CD4-positive, alpha-beta memory T cell (primary cell): ENCODE results near the gene ZNF343. TPM values are rescaled to one million over a fixed set of nuclear protein-coding genes. Genes with fewer than 3 reads are reported as not detected.

Experiments
- CTCF ChIA-PET: fragments of 350-600 bp; sonication (Branson Sonifier 250); formaldehyde crosslinking; loops from one replicate; lab custom pipeline; 2021; ENCODE audit warnings: inconsistent platforms; ENCODE audit not compliant: partially characterized antibody; lab: Charles Lee
- POLR2A ChIA-PET: fragments of 350-600 bp; sonication (Branson Sonifier 250); formaldehyde crosslinking; loops from one replicate; lab custom pipeline; 2021; ENCODE audit not compliant: partially characterized antibody; lab: Charles Lee
- DNase-seq, 5 donors: peaks; one replicate each; pipeline versions ENCODE4 v3.0.0 to v3.0.0-alpha.2; 2020 to 2022; ENCODE audit warnings: mixed read lengths in 1 of 5
- H3K27ac ChIP-seq: one replicate; pipeline ENCODE4 v1.7.0; 2013; ENCODE audit warnings: low read depth, low read length
- H3K27me3 ChIP-seq: 2 replicates; pipeline ENCODE4 v1.7.0; 2013; ENCODE audit warnings: mild to moderate bottlenecking, low read length, moderate library complexity; ENCODE audit not compliant: insufficient read depth
- H3K36me3 ChIP-seq: 2 replicates; pipeline ENCODE4 v1.7.0; 2013; ENCODE audit warnings: mild to moderate bottlenecking, low read length, moderate library complexity; ENCODE audit not compliant: insufficient read depth
- H3K4me1 ChIP-seq: 2 replicates; pipeline ENCODE4 v1.7.0; 2013; ENCODE audit warnings: mild to moderate bottlenecking, low read length, moderate library complexity; ENCODE audit not compliant: insufficient read depth
- H3K4me3 ChIP-seq, 2 donors: one replicate each; pipeline ENCODE4 v1.7.0; 2013; ENCODE audit warnings: low read length in 2 of 2, mild to moderate bottlenecking in 1 of 2
- H3K9me3 ChIP-seq, 2 donors: one replicate each; pipeline ENCODE4 v1.7.0; 2013; ENCODE audit warnings: low read length in 2 of 2, control low read depth in 1 of 2; ENCODE audit not compliant: control insufficient read depth in 1 of 2
- H3K27ac Mint-ChIP-seq, 7 donors: one replicate each; pipeline ENCODE4 v1.8.0; 2020 to 2021; ENCODE audit warnings: mixed read lengths in 7 of 7, mild to moderate bottlenecking in 6 of 7, inconsistent platforms in 3 of 7, moderate library complexity in 3 of 7
- H3K27me3 Mint-ChIP-seq, 2 donors: one replicate each; pipeline ENCODE4 v1.8.0; 2020 to 2021; ENCODE audit warnings: mixed read lengths in 2 of 2
- H3K36me3 Mint-ChIP-seq, 2 donors: one replicate each; pipeline ENCODE4 v1.8.0; 2020 to 2021; ENCODE audit warnings: mixed read lengths in 2 of 2, inconsistent platforms in 1 of 2, mild to moderate bottlenecking in 1 of 2
- H3K4me1 Mint-ChIP-seq, 4 donors: one replicate each; pipeline ENCODE4 v1.8.0; 2020 to 2021; ENCODE audit warnings: mixed read lengths in 4 of 4, mild to moderate bottlenecking in 1 of 4
- H3K4me3 Mint-ChIP-seq, 8 donors: one replicate each; pipeline ENCODE4 v1.8.0; 2020 to 2021; ENCODE audit warnings: mixed read lengths in 8 of 8, mild to moderate bottlenecking in 7 of 8, moderate library complexity in 6 of 8, inconsistent platforms in 3 of 8
- H3K9me3 Mint-ChIP-seq, 8 donors: one replicate each; pipeline ENCODE4 v1.8.0; 2020 to 2021; ENCODE audit warnings: mixed read lengths in 8 of 8, mild to moderate bottlenecking in 5 of 8, inconsistent platforms in 3 of 8, moderate library complexity in 1 of 8
- intact Hi-C: fragments of 100-400 bp; cut with micrococcal nuclease; formaldehyde crosslinking; loops from one replicate; pipeline ENCODE4 v1.15.1; 2023
- polyA plus RNA-seq, 2 donors: library from polyadenylated mRNA; unstranded; fragments of 300-500 nt; fragmentation: Illumina TruSeq; gene quantifications; one replicate each; pipeline ENCODE4 v1.2.3, GENCODE V29; 2021
- total RNA-seq, 2 experiments: library from RNA; stranded (reverse); gene quantifications; one replicate each; pipeline ENCODE4 v1.2.3, GENCODE V29; 2021

The ZNF343 gene
- total and polyA plus RNA-seq, 4 experiments from 2014 or later: 2.5 to 12.0 (median 8.9) TPM

DNA sequence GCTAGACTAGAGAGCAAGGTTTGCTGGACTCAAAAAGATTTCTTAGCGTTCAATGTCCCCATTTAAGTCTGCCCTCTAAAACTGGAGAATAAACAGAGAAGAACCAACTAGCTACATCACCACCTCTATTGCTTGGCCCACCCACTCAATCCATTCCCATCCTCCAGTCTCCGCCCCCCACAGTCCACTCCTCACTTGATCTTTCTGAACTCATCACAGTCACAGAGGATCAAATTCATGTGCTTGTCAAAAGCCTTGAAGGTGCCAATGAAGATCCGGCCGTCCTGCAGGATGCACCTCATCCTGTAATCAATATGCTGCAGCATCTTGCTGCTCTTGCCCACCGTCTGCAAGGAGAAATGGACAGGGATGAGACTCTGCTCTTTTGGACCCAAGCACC lies 41.3 kb downstream of the ZNF343 start:
- no peak overlapping the region for H3K27ac ChIP-seq
- Mint-ChIP-seq H3K4me1 (peaks cover 28 to 50% (median 39%) of the 10 kb centered on the region in 4 donors), H3K36me3 (peaks cover 45 to 75% of the 10 kb centered on the region in 2 donors), H3K27ac (peak overlapping the region in 4 of 7 donors; percentile 57 to 98 (median 67)), H3K4me3 (peak overlapping the region in 1 of 8 donors; percentile 20), H3K9me3 (peaks cover 0 to 3% (median 0%) of the 10 kb centered on the region in 8 donors), H3K27me3 (no peaks in the 10 kb centered on the region)
- no peaks in the 10 kb centered on the region for H3K9me3 ChIP-seq
- peaks cover 32% of the 10 kb centered on the region for H3K4me1 ChIP-seq
- DNase-seq: no peak
- H3K36me3 ChIP-seq: peaks cover 60% of the 10 kb centered on the region
- no peaks in the 10 kb centered on the region for H3K27me3 ChIP-seq
- no peak overlapping the region for H3K4me3 ChIP-seq
- ChIA-PET POLR2A (no interaction called here), CTCF (interaction anchor here (1.0 to 2.9 kb wide), 5 partner anchors 9 to 57 kb away, joined by 3 to 11 read pairs (median 4); no protein-coding TSS in a partner anchor)
- intact Hi-C loops: no loop called here

DNA sequence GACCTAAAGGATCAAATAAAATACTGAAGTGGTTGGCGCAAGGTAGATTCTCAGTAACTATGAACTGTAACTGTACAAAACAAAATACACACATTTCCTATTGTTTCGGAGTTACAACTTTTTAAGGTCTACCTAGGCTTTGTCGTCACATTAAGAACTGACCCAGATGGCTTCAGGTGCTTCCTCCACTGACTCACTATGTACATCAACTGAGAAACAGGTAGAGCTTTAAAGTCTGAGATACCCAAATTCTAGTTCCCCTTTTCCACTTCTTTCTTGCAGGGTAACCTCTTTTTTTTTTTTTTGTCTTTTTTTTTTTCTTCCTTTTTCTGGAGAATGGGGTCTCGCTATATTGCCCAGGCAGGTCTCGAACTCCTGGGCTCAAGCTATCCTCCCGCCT lies 43.6 kb downstream of the ZNF343 start:
- DNase-seq: no peak
- no peak overlapping the region for H3K27ac Mint-ChIP-seq
- ChIA-PET POLR2A (no interaction called here), CTCF (interaction anchor here (0.8 kb wide), 1 partner anchor 12 kb away, joined by 3 read pairs; no protein-coding TSS in a partner anchor)
- H3K36me3 Mint-ChIP-seq: peaks cover 67 to 90% of the 10 kb centered on the region in 2 donors
- no peak overlapping the region for H3K4me3 Mint-ChIP-seq
- H3K27me3 Mint-ChIP-seq: no peaks in the 10 kb centered on the region
- H3K36me3 ChIP-seq: peaks cover 83% of the 10 kb centered on the region
- no peaks in the 10 kb centered on the region for H3K27me3 ChIP-seq
- intact Hi-C loops: no loop called here
- peaks cover 25% of the 10 kb centered on the region for H3K4me1 ChIP-seq
- H3K9me3 Mint-ChIP-seq: no peaks in the 10 kb centered on the region
- no peak overlapping the region for H3K4me3 ChIP-seq
- H3K27ac ChIP-seq: no peak overlapping the region
- peaks cover 21 to 30% (median 25%) of the 10 kb centered on the region in 4 donors for H3K4me1 Mint-ChIP-seq
- no peaks in the 10 kb centered on the region for H3K9me3 ChIP-seq

- no peak overlapping the region for H3K27ac Mint-ChIP-seq
- H3K4me1 Mint-ChIP-seq: peaks cover 12 to 17% (median 14%) of the 10 kb centered on the region in 4 donors
- peaks cover 93% of the 10 kb centered on the region for H3K36me3 ChIP-seq
- H3K36me3 Mint-ChIP-seq: peaks cover 71 to 91% of the 10 kb centered on the region in 2 donors
- ChIA-PET POLR2A (no interaction called here), CTCF (interaction anchor here (1.3 to 3.4 kb wide), 2 partner anchors 11 to 58 kb away, joined by 4 to 15 read pairs; no protein-coding TSS in a partner anchor)
- no peak overlapping the region for H3K4me3 ChIP-seq
- H3K9me3 ChIP-seq: no peaks in the 10 kb centered on the region
- no peak for DNase-seq
- no peaks in the 10 kb centered on the region for H3K27me3 ChIP-seq
- no peaks in the 10 kb centered on the region for H3K9me3 Mint-ChIP-seq
- H3K27me3 Mint-ChIP-seq: no peaks in the 10 kb centered on the region
- peaks cover 14% of the 10 kb centered on the region for H3K4me1 ChIP-seq
- no peak overlapping the region for H3K27ac ChIP-seq
- intact Hi-C loops: no loop called here
- no peak overlapping the region for H3K4me3 Mint-ChIP-seq
Observed at GRCh38 chr20:2463616-2464365, 44.9 kb downstream of the ZNF343 start.

- no peaks in the 10 kb centered on the region for H3K9me3 Mint-ChIP-seq
- Histone ChIP-seq H3K4me1 (peaks cover 3% of the 10 kb centered on the region), H3K4me3 (no peak overlapping the region), H3K36me3 (peaks cover 84% of the 10 kb centered on the region), H3K27ac (no peak overlapping the region), H3K9me3 (no peaks in the 10 kb centered on the region), H3K27me3 (no peaks in the 10 kb centered on the region)
- H3K27me3 Mint-ChIP-seq: no peaks in the 10 kb centered on the region
- ChIA-PET POLR2A (no interaction called here), CTCF (interaction anchor here (3.4 kb wide), 1 partner anchor 9 kb away, joined by 15 read pairs; no protein-coding TSS in a partner anchor)
- intact Hi-C loops: no loop called here
- H3K4me1 Mint-ChIP-seq: peaks cover 2 to 6% (median 3%) of the 10 kb centered on the region in 4 donors
- no peak overlapping the region for H3K4me3 Mint-ChIP-seq
- DNase-seq: no peak
- H3K27ac Mint-ChIP-seq: peak overlapping the region in 1 of 7 donors; percentile 60
- peaks cover 68 to 87% of the 10 kb centered on the region in 2 donors for H3K36me3 Mint-ChIP-seq
Observed at GRCh38 chr20:2462484-2462883, 46.2 kb downstream of the ZNF343 start.

GRCh38 chr20:2460752-2461424 lies 47.8 kb downstream of the ZNF343 start:
- intact Hi-C loops: no loop called here
- no peak overlapping the region for H3K4me3 ChIP-seq
- no peak overlapping the region for H3K4me3 Mint-ChIP-seq
- H3K27ac ChIP-seq: no peak overlapping the region
- peaks cover 61 to 78% of the 10 kb centered on the region in 2 donors for H3K36me3 Mint-ChIP-seq
- no peaks in the 10 kb centered on the region for H3K4me1 Mint-ChIP-seq
- ChIA-PET CTCF (interaction anchor here (1.9 to 3.4 kb wide), 2 partner anchors 8 to 61 kb away, joined by 6 to 15 read pairs; no protein-coding TSS in a partner anchor), POLR2A (interaction anchor here (0.5 to 3.4 kb wide), 2 partner anchors 8 to 9 kb away, joined by 3 to 25 read pairs; partner anchors contain the start of gene SNRPB)
- H3K27me3 Mint-ChIP-seq: no peaks in the 10 kb centered on the region
- H3K27ac Mint-ChIP-seq: no peak overlapping the region
- H3K36me3 ChIP-seq: peaks cover 68% of the 10 kb centered on the region
- no peaks in the 10 kb centered on the region for H3K27me3 ChIP-seq
- H3K4me1 ChIP-seq: no peaks in the 10 kb centered on the region
- DNase-seq: no peak
- no peaks in the 10 kb centered on the region for H3K9me3 Mint-ChIP-seq
- no peaks in the 10 kb centered on the region for H3K9me3 ChIP-seq

- intact Hi-C loops: no loop called here
- Mint-ChIP-seq H3K27ac (no peak overlapping the region), H3K4me1 (no peaks in the 10 kb centered on the region), H3K4me3 (no peak overlapping the region), H3K27me3 (no peaks in the 10 kb centered on the region), H3K36me3 (peaks cover 53 to 71% of the 10 kb centered on the region in 2 donors), H3K9me3 (no peaks in the 10 kb centered on the region)
- no peaks in the 10 kb centered on the region for H3K9me3 ChIP-seq
- CTCF ChIA-PET: interaction anchor here (1.9 to 3.4 kb wide), 2 partner anchors 7 to 62 kb away, joined by 6 to 15 read pairs; no protein-coding TSS in a partner anchor
- H3K27ac ChIP-seq: no peak overlapping the region
- H3K36me3 ChIP-seq: peaks cover 61% of the 10 kb centered on the region
- no peak for DNase-seq
- POLR2A ChIA-PET: interaction anchor here (3.4 kb wide), 1 partner anchor 10 kb away, joined by 25 read pairs; the partner anchor contains the start of gene SNRPB
- no peaks in the 10 kb centered on the region for H3K4me1 ChIP-seq
- no peak overlapping the region for H3K4me3 ChIP-seq
- H3K27me3 ChIP-seq: no peaks in the 10 kb centered on the region
Observed at GRCh38 chr20:2459981-2460751, 48.5 kb downstream of the ZNF343 start.
